WTC11 (cell line): ENCODE data around the gene HIGD1B. TPM values are rescaled to one million over a fixed set of nuclear protein-coding genes. Genes with fewer than 3 reads are reported as not detected.

Experiments used
- ATAC-seq: fragments of 200-7000 bp; cut with Tn5 transposase; 2 replicates; pipeline ENCODE4 v1.10.0; 2021; ENCODE audit warnings: mild to moderate bottlenecking, moderate library complexity
- CTCF ChIA-PET: fragments of 300-600 bp; sonication (Branson Sonifier 250); formaldehyde crosslinking; loops from one replicate; lab custom pipeline; 2021; ENCODE audit warnings: antibody characterized with exemption; lab: Charles Lee
- POLR2A ChIA-PET: fragments of 350-600 bp; sonication (Branson Sonifier 250); formaldehyde crosslinking; loops from one replicate; lab custom pipeline; 2021; ENCODE audit warnings: antibody characterized with exemption; lab: Charles Lee
- DNase-seq: peaks from one replicate; pipeline ENCODE4 v3.0.0; 2021; ENCODE audit warnings: low spot score
- H3K27ac Mint-ChIP-seq: 2 replicates; pipeline ENCODE4 v1.8.0; 2021; ENCODE audit warnings: mixed read lengths
- H3K27me3 Mint-ChIP-seq: 2 replicates; pipeline ENCODE4 v1.8.0; 2021; ENCODE audit warnings: low read depth, mild to moderate bottlenecking, moderate library complexity, mixed read lengths
- H3K36me3 Mint-ChIP-seq: 2 replicates; pipeline ENCODE4 v1.8.0; 2021; ENCODE audit warnings: mixed read lengths
- H3K4me1 Mint-ChIP-seq: 2 replicates; pipeline ENCODE4 v1.8.0; 2022; ENCODE audit warnings: mixed read lengths
- H3K4me3 Mint-ChIP-seq: 2 replicates; pipeline ENCODE4 v1.8.0; 2021; ENCODE audit warnings: mild to moderate bottlenecking, moderate library complexity, mixed read lengths
- H3K9me3 Mint-ChIP-seq: 2 replicates; pipeline ENCODE4 v1.8.0; 2021; ENCODE audit warnings: mixed read lengths
- CBFB ChIP-seq: sonication (generic); formaldehyde crosslinking; IDR thresholded peaks from 2 replicates; pipeline ENCODE4 v1.8.1; 2022; ENCODE audit warnings: mild to moderate bottlenecking, low read depth, missing genetic modification reagents
- CREB1 ChIP-seq: sonication (generic); formaldehyde crosslinking; IDR thresholded peaks from 2 replicates; pipeline ENCODE4 v1.8.0; 2023; ENCODE audit warnings: mild to moderate bottlenecking, missing genetic modification reagents
- CREM ChIP-seq: sonication (generic); formaldehyde crosslinking; IDR thresholded peaks from 2 replicates; pipeline ENCODE4 v1.8.1; 2022; ENCODE audit warnings: mild to moderate bottlenecking, missing genetic modification reagents, moderate library complexity
- FOXK1 ChIP-seq: sonication (generic); formaldehyde crosslinking; IDR thresholded peaks from 2 replicates; pipeline ENCODE4 v1.8.0; 2022; ENCODE audit warnings: mild to moderate bottlenecking, moderate library complexity, missing genetic modification reagents
- FOXP1 ChIP-seq: sonication (generic); formaldehyde crosslinking; IDR thresholded peaks from 2 replicates; pipeline ENCODE4 v1.8.0; 2022; ENCODE audit warnings: missing genetic modification reagents, mild to moderate bottlenecking, moderate library complexity, borderline replicate concordance
- JAZF1 ChIP-seq: fragments of 250-450 bp; sonication (Bioruptor Pico); IDR thresholded peaks from 2 replicates; pipeline ENCODE4 v1.9.0; 2021; ENCODE audit warnings: moderate library complexity, mild to moderate bottlenecking, inconsistent platforms
- KAT7 ChIP-seq: sonication (generic); formaldehyde crosslinking; IDR thresholded peaks from 2 replicates; pipeline ENCODE4 v1.8.1; 2023; ENCODE audit warnings: missing genetic modification reagents, mild to moderate bottlenecking, borderline replicate concordance
- NFATC4 ChIP-seq: fragments of 250-450 bp; sonication (Bioruptor Pico); IDR thresholded peaks from 2 replicates; pipeline ENCODE4 v1.9.0; 2021; ENCODE audit warnings: mild to moderate bottlenecking
- NR3C1 ChIP-seq: sonication (generic); formaldehyde crosslinking; conservative IDR thresholded peaks from 2 replicates; pipeline ENCODE4 v1.8.1; 2023; ENCODE audit warnings: low read depth, mild to moderate bottlenecking, missing genetic modification reagents
- ZNF121 ChIP-seq: sonication (generic); formaldehyde crosslinking; IDR thresholded peaks from 2 replicates; pipeline ENCODE4 v1.8.0; 2023; ENCODE audit warnings: missing genetic modification reagents
- ZNF219 ChIP-seq: sonication (generic); formaldehyde crosslinking; IDR thresholded peaks from 2 replicates; pipeline ENCODE4 v1.8.0; 2023; ENCODE audit warnings: missing genetic modification reagents, mild to moderate bottlenecking, borderline replicate concordance
- ZNF416 ChIP-seq: fragments of 250-450 bp; sonication (Bioruptor Pico); IDR thresholded peaks from 2 replicates; pipeline ENCODE4 v1.9.0; 2021; ENCODE audit warnings: mild to moderate bottlenecking, inconsistent platforms
- ZNF423 ChIP-seq: fragments of 250-450 bp; sonication (Bioruptor Pico); IDR thresholded peaks from 2 replicates; pipeline ENCODE4 v2.1.2; 2022; ENCODE audit warnings: mild to moderate bottlenecking, moderate library complexity
- total RNA-seq: library from RNA; stranded (reverse); gene quantifications from 3 replicates; pipeline ENCODE4 v1.2.3, GENCODE V29; 2021
- TF ChIP-seq, protein P1 (sequence below): sonication (generic); formaldehyde crosslinking; conservative IDR thresholded peaks from 2 replicates; pipeline ENCODE4 v1.8.1; 2023; ENCODE audit warnings: mild to moderate bottlenecking, low read depth, missing genetic modification reagents, moderate library complexity
- TF ChIP-seq, protein P2 (sequence below): sonication (generic); formaldehyde crosslinking; IDR thresholded peaks from 2 replicates; pipeline ENCODE4 v1.8.1; 2022; ENCODE audit warnings: mild to moderate bottlenecking, moderate library complexity, missing genetic modification reagents
- TF ChIP-seq, protein P3 (sequence below): sonication (generic); formaldehyde crosslinking; IDR thresholded peaks from 2 replicates; pipeline ENCODE4 v1.8.1; 2022; ENCODE audit warnings: low read depth, mild to moderate bottlenecking, moderate library complexity, missing genetic modification reagents, borderline replicate concordance
- TF ChIP-seq, protein P4 (sequence below): sonication (generic); formaldehyde crosslinking; IDR thresholded peaks from 2 replicates; pipeline ENCODE4 v1.8.1; 2023; ENCODE audit warnings: mild to moderate bottlenecking, moderate library complexity, missing genetic modification reagents
- TF ChIP-seq, protein P5 (sequence below): fragments of 250-450 bp; sonication (Bioruptor Pico); conservative IDR thresholded peaks from 2 replicates; pipeline ENCODE4 v1.9.0; 2021; ENCODE audit warnings: mild to moderate bottlenecking
- TF ChIP-seq, protein P6 (sequence below): sonication (generic); formaldehyde crosslinking; IDR thresholded peaks from 2 replicates; pipeline ENCODE4 v1.8.1; 2023; ENCODE audit warnings: mild to moderate bottlenecking, missing genetic modification reagents, moderate library complexity
- TF ChIP-seq, protein P7 (sequence below): sonication (generic); formaldehyde crosslinking; IDR thresholded peaks from 2 replicates; pipeline ENCODE4 v1.8.0; 2023; ENCODE audit warnings: missing genetic modification reagents, mild to moderate bottlenecking, borderline replicate concordance

HIGD1B gene
- total RNA-seq, 1 experiment from 2014 or later, result not detected

DNA sequence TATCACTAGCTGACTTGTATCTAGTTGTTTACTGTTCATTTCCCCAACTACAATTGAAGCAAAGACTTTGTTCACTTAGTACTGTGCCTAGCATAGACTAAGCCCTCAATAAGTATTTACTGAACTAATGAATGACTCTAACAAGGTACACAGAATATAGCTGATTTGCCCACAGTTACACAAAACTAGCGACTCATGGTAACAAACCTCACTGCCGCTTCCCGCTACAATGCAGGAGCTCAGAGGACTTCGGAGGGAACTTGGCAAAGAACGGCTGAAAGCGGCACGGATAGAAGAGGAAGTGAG, 51.0 kb downstream of the HIGD1B start (continued):
- TF ChIP-seq, protein P1, sequence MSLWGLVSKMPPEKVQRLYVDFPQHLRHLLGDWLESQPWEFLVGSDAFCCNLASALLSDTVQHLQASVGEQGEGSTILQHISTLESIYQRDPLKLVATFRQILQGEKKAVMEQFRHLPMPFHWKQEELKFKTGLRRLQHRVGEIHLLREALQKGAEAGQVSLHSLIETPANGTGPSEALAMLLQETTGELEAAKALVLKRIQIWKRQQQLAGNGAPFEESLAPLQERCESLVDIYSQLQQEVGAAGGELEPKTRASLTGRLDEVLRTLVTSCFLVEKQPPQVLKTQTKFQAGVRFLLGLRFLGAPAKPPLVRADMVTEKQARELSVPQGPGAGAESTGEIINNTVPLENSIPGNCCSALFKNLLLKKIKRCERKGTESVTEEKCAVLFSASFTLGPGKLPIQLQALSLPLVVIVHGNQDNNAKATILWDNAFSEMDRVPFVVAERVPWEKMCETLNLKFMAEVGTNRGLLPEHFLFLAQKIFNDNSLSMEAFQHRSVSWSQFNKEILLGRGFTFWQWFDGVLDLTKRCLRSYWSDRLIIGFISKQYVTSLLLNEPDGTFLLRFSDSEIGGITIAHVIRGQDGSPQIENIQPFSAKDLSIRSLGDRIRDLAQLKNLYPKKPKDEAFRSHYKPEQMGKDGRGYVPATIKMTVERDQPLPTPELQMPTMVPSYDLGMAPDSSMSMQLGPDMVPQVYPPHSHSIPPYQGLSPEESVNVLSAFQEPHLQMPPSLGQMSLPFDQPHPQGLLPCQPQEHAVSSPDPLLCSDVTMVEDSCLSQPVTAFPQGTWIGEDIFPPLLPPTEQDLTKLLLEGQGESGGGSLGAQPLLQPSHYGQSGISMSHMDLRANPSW (CRISPR knock-in tag), result no peak
- TF ChIP-seq FOXK1 (CRISPR knock-in tag), result no peak
- TF ChIP-seq, protein P2, sequence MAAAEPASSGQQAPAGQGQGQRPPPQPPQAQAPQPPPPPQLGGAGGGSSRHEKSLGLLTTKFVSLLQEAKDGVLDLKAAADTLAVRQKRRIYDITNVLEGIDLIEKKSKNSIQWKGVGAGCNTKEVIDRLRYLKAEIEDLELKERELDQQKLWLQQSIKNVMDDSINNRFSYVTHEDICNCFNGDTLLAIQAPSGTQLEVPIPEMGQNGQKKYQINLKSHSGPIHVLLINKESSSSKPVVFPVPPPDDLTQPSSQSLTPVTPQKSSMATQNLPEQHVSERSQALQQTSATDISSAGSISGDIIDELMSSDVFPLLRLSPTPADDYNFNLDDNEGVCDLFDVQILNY, result no peak

DNA sequence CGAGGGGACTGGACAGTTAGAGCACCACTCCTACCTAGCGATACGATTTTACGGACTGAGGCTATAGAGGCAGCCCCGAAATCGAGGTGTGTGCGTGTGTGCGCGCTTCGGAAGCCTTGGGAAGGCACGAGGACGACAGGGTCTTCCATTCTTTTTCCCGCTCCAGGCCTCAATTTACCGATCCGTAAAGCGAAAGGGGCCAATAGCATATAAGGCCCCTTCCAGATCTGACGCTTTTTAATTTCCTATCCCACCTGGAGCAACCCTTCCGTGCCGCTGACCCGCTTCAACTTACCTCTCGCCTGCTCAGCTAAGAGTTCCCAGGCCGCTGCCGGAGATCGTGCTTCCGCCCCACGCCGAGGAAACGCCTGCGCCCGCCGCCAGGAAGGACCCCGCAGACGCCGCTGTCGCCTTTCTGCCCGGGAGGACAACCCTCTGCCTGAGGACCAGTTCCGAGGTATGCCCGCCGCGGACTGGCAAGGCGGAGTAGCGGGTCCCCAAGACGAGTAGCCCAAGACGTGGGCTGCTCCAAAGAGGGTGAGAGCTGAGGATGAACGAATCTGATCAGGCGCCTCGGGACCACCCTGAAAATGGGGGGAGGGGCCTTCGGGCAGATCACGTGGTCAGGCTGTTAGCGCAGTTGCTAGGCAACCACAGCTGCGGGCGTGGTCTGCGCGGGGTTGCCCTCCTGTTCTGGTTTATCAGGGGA, 51.5 kb downstream of the HIGD1B start, which contains the start of gene EFTUD2:
Gene EFTUD2 (minus strand): TSS at position 372 of the 709 bp plus-strand sequence. CDS start 4,924 bp downstream, outside the sequence.
- no peaks in the 10 kb centered on the region for H3K9me3 Mint-ChIP-seq
- H3K4me1 Mint-ChIP-seq, result peaks cover 12% of the 10 kb centered on the region
- POLR2A ChIA-PET, result interaction anchor here (0.5 to 1.3 kb wide), 3 partner anchors 12 to 213 kb away, joined by 4 to 5 read pairs (median 4); no protein-coding TSS in a partner anchor
- TF ChIP-seq ZNF219 (CRISPR knock-in tag) (no peak), FOXK1 (CRISPR knock-in tag) (peak; percentile 97), ZNF416 (CRISPR knock-in tag) (no peak), NFATC4 (CRISPR knock-in tag) (no peak), ZNF121 (CRISPR knock-in tag) (no peak), ZNF423 (no peak), CREB1 (no peak), CREM (peak; percentile 95), NR3C1 (CRISPR knock-in tag) (no peak), KAT7 (CRISPR knock-in tag) (0 out of 2 replicates have a peak, but pooled peaks have one; percentile 48), FOXP1 (peak; percentile 87; the same call in 1 of the 2 replicates), CBFB (CRISPR knock-in tag) (0 out of 2 replicates have a peak, but pooled peaks have one; percentile 76), JAZF1 (CRISPR knock-in tag) (no peak)
- TF ChIP-seq, protein P3, sequence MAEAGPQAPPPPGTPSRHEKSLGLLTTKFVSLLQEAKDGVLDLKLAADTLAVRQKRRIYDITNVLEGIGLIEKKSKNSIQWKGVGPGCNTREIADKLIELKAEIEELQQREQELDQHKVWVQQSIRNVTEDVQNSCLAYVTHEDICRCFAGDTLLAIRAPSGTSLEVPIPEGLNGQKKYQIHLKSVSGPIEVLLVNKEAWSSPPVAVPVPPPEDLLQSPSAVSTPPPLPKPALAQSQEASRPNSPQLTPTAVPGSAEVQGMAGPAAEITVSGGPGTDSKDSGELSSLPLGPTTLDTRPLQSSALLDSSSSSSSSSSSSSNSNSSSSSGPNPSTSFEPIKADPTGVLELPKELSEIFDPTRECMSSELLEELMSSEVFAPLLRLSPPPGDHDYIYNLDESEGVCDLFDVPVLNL (CRISPR knock-in tag), result no peak
- TF ChIP-seq, protein P4, sequence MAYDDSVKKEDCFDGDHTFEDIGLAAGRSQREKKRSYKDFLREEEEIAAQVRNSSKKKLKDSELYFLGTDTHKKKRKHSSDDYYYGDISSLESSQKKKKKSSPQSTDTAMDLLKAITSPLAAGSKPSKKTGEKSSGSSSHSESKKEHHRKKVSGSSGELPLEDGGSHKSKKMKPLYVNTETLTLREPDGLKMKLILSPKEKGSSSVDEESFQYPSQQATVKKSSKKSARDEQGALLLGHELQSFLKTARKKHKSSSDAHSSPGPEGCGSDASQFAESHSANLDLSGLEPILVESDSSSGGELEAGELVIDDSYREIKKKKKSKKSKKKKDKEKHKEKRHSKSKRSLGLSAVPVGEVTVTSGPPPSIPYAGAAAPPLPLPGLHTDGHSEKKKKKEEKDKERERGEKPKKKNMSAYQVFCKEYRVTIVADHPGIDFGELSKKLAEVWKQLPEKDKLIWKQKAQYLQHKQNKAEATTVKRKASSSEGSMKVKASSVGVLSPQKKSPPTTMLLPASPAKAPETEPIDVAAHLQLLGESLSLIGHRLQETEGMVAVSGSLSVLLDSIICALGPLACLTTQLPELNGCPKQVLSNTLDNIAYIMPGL (CRISPR knock-in tag), result peak; percentile 97
- TF ChIP-seq, protein P5, sequence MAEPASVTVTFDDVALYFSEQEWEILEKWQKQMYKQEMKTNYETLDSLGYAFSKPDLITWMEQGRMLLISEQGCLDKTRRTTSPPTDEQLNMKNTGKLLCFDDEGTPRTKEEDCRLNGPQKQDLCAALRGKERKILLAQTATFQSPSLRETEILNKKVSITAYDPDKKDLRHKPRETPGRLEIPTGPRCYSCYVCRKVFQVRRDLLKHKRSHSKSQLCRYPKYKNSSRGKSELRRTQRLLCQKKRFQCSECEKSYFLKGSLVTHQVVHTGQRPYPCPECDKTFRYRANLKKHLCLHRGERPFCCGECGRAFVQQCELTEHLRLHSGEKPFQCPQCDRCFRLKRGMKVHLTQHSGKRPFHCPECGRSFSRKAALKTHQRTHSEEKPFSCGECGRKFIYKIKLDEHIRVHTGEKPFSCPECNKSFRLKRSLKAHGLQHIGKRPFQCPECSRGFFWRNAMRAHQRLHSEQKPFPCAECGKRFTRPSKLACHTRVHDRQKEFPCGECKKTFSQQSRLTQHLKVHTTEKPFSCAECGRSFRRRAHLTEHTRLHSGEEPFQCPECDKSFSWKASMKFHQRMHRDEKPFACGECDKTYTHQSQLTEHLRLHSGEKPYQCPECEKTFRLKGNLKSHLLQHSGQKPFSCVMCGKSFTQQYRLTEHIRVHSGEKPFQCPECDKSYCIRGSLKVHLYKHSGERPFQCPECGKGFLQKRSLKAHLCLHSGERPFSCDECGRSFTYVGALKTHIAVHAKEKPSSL (CRISPR knock-in tag), result no peak
- TF ChIP-seq, protein P6, sequence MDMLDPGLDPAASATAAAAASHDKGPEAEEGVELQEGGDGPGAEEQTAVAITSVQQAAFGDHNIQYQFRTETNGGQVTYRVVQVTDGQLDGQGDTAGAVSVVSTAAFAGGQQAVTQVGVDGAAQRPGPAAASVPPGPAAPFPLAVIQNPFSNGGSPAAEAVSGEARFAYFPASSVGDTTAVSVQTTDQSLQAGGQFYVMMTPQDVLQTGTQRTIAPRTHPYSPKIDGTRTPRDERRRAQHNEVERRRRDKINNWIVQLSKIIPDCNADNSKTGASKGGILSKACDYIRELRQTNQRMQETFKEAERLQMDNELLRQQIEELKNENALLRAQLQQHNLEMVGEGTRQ (CRISPR knock-in tag), result peak; percentile 98
- TF ChIP-seq, protein P7, sequence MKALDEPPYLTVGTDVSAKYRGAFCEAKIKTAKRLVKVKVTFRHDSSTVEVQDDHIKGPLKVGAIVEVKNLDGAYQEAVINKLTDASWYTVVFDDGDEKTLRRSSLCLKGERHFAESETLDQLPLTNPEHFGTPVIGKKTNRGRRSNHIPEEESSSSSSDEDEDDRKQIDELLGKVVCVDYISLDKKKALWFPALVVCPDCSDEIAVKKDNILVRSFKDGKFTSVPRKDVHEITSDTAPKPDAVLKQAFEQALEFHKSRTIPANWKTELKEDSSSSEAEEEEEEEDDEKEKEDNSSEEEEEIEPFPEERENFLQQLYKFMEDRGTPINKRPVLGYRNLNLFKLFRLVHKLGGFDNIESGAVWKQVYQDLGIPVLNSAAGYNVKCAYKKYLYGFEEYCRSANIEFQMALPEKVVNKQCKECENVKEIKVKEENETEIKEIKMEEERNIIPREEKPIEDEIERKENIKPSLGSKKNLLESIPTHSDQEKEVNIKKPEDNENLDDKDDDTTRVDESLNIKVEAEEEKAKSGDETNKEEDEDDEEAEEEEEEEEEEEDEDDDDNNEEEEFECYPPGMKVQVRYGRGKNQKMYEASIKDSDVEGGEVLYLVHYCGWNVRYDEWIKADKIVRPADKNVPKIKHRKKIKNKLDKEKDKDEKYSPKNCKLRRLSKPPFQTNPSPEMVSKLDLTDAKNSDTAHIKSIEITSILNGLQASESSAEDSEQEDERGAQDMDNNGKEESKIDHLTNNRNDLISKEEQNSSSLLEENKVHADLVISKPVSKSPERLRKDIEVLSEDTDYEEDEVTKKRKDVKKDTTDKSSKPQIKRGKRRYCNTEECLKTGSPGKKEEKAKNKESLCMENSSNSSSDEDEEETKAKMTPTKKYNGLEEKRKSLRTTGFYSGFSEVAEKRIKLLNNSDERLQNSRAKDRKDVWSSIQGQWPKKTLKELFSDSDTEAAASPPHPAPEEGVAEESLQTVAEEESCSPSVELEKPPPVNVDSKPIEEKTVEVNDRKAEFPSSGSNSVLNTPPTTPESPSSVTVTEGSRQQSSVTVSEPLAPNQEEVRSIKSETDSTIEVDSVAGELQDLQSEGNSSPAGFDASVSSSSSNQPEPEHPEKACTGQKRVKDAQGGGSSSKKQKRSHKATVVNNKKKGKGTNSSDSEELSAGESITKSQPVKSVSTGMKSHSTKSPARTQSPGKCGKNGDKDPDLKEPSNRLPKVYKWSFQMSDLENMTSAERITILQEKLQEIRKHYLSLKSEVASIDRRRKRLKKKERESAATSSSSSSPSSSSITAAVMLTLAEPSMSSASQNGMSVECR (CRISPR knock-in tag), result peak; percentile 87

More for the DNA sequence above, 51.5 kb downstream of the HIGD1B start, which contains the start of gene EFTUD2:
- DNase-seq (peak; percentile 89), ATAC-seq (peak; percentile 85)
- Mint-ChIP-seq H3K27me3 (no peaks in the 10 kb centered on the region; the same call in 1 of the 2 replicates), H3K4me3 (peak within 1 kb of the TSS; percentile 88), H3K27ac (peak within 1 kb of the TSS; percentile 100), H3K36me3 (peaks cover 12% of the 10 kb centered on the region)
- CTCF ChIA-PET, result interaction anchor here (0.6 to 3.5 kb wide), 10 partner anchors 11 to 236 kb away, joined by 3 to 29 read pairs (median 6); partner anchors contain the start of gene ACBD4
